Measurements from ENCODE around the gene BPIFB3. TPM values are rescaled to one million over a fixed set of nuclear protein-coding genes. Genes with fewer than 3 reads are reported as not detected.

Gene BPIFB3
- polyA plus RNA-seq, 1 experiment = not detected

DNA sequence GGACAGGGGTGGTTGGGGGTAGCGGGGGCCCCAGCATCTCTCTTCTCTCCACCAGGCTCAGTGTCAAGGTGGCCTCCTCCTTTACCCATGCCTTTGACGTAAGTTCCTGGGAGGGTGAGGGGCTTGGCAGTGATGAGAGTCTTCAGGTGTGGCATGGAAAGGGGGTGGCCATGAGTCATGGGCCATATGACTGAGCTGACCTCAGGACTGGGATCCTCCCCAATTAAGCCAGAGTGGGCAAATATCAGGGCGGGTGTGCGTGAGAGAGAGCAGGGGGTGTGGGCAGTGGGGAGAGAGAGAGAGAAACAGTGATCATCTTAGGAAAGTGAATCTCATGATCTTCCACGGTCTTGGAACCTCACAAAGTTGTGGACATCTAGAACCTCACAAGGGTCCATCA, 17.5 kb downstream of the BPIFB3 start:
- H3K27me3 ChIP-seq (ENCODE audit: control insufficient read depth, insufficient read depth, low read length) = peaks cover 2% of the 10 kb centered on the region; the same call in 1 of the 2 replicates
- CTCF ChIA-PET = interaction anchor here (1.3 kb wide), 1 partner anchor 26 kb away, joined by 4 read pairs; no protein-coding TSS in a partner anchor
- H3K36me3 ChIP-seq (ENCODE audit: control insufficient read depth, insufficient read depth, low read length) = no peaks in the 10 kb centered on the region
- POLR2A ChIA-PET = no interaction called here
- TF ChIP-seq, protein P1, sequence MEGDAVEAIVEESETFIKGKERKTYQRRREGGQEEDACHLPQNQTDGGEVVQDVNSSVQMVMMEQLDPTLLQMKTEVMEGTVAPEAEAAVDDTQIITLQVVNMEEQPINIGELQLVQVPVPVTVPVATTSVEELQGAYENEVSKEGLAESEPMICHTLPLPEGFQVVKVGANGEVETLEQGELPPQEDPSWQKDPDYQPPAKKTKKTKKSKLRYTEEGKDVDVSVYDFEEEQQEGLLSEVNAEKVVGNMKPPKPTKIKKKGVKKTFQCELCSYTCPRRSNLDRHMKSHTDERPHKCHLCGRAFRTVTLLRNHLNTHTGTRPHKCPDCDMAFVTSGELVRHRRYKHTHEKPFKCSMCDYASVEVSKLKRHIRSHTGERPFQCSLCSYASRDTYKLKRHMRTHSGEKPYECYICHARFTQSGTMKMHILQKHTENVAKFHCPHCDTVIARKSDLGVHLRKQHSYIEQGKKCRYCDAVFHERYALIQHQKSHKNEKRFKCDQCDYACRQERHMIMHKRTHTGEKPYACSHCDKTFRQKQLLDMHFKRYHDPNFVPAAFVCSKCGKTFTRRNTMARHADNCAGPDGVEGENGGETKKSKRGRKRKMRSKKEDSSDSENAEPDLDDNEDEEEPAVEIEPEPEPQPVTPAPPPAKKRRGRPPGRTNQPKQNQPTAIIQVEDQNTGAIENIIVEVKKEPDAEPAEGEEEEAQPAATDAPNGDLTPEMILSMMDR (IDR thresholded peaks at IDR 0.05; ENCODE audit: insufficient read depth, low read depth, low read length) = no peak
- DNase-seq (ENCODE audit: low read depth) = no peak
- H3K4me3 ChIP-seq (ENCODE audit: low read depth, low read length) = no peak overlapping the region

DNA sequence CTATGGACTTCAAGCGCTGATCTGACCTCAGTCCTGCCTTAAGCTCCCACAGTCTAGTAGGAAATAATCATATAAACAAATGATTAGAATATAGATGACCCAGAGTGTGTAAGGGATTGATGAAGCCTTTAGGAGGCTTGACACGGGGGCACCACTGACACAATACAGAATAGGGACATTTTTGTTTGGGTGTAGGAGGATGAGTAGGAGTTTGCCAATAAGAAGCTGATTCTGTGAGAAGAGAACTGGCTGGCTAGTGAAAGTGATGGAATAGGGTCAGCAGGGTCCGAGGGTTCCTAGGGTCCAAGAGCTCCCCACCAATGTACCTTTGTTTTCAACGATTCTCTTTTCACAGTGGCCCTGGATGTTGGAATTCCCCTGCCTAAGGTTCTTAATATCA, 18.7 kb downstream of the BPIFB3 start:
- no peak for DNase-seq (ENCODE audit: low read depth)
- POLR2A ChIA-PET = no interaction called here

DNA sequence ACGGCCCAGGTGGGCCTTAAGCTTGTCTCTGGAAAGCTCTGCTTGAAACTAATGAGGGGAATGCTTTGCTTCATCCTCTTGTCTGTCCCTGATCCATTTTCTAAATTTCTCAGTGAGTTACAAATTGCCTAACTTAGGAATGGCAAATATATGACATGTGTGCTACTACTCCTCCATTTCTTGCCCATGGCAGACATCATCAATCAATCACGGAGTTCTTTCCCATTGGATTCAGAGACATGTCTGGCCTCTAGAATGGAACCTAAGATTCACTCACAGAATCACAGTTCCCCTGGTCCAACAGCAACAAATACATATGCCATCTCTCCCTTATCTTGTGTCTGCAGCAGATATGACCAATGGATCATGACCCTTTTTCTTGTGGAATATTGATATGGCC, 19.1 kb downstream of the BPIFB3 start:
- CTCF ChIA-PET = no interaction called here
- POLR2A ChIA-PET = no interaction called here
- Histone ChIP-seq H3K36me3 (ENCODE audit: control insufficient read depth, insufficient read depth, low read length) (no peaks in the 10 kb centered on the region), H3K27me3 (ENCODE audit: control insufficient read depth, insufficient read depth, low read length) (peaks cover 2% of the 10 kb centered on the region; the same call in 1 of the 2 replicates), H3K4me3 (ENCODE audit: low read depth, low read length) (no peak overlapping the region)
- DNase-seq (ENCODE audit: low read depth) = no peak
- TF ChIP-seq, protein P1 (IDR thresholded peaks at IDR 0.05; ENCODE audit: insufficient read depth, low read depth, low read length) = no peak

More for the DNA sequence above, 18.7 kb downstream of the BPIFB3 start:
- CTCF ChIA-PET = no interaction called here
- no peaks in the 10 kb centered on the region for H3K36me3 ChIP-seq (ENCODE audit: control insufficient read depth, insufficient read depth, low read length)
- H3K4me3 ChIP-seq (ENCODE audit: low read depth, low read length) = no peak overlapping the region
- H3K27me3 ChIP-seq (ENCODE audit: control insufficient read depth, insufficient read depth, low read length) = peaks cover 2% of the 10 kb centered on the region; the same call in 1 of the 2 replicates
- TF ChIP-seq, protein P1 (IDR thresholded peaks at IDR 0.05; ENCODE audit: insufficient read depth, low read depth, low read length) = no peak

DNA sequence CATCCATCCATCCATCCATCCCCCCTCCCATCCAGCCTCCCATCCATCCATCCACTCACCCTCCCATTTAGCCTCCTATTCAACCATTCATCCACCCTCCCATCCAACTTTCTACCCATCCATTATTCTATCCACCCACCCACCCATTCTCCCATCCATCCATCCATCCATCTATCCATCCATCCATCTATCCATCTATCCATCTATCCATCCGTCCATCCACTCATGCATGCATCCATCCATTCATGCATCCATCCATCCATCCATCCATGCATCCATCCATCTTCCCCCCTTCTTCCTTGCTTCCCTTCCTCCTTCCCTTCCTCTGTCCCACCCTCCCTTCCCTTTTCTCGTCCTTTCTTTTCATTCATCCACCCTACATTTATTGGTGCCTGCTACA, 21.0 kb downstream of the BPIFB3 start:
- TF ChIP-seq, protein P1 (IDR thresholded peaks at IDR 0.05; ENCODE audit: insufficient read depth, low read depth, low read length) = no peak
- ChIA-PET POLR2A (no interaction called here), CTCF (interaction anchor here (0.8 kb wide), 1 partner anchor 180 kb away, joined by 3 read pairs; no protein-coding TSS in a partner anchor)
- no peaks in the 10 kb centered on the region for H3K36me3 ChIP-seq (ENCODE audit: control insufficient read depth, insufficient read depth, low read length)
- no peaks in the 10 kb centered on the region for H3K27me3 ChIP-seq (ENCODE audit: control insufficient read depth, insufficient read depth, low read length)
- no peak for DNase-seq (ENCODE audit: low read depth)
- no peak overlapping the region for H3K4me3 ChIP-seq (ENCODE audit: low read depth, low read length)

DNA sequence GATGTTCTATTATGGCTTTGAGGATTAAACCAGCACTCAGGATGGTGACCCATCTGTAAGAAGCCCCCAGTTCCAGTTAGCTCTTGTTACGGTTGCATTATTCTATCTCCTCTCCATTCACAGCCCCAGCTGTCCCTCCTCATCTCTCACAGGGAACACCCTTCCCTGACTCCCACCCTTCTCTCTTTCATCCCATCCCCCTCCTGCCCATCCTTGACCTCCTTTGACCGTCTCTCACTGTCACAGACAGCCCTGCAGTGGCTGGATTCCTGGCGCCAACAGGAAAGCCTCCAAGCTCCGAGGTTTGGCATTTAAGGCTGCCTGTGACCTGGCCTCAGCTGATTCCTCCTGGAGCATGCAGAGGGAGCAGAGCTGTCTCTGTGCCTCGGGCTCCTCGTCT, 21.6 kb downstream of the BPIFB3 start:
- Histone ChIP-seq H3K27me3 (ENCODE audit: control insufficient read depth, insufficient read depth, low read length) (no peaks in the 10 kb centered on the region), H3K36me3 (ENCODE audit: control insufficient read depth, insufficient read depth, low read length) (no peaks in the 10 kb centered on the region), H3K4me3 (ENCODE audit: low read depth, low read length) (no peak overlapping the region)
- DNase-seq (ENCODE audit: low read depth) = no peak
- ChIA-PET POLR2A (no interaction called here), CTCF (interaction anchor here (0.8 kb wide), 2 partner anchors 173 to 181 kb away, joined by 3 to 4 read pairs; no protein-coding TSS in a partner anchor)
- TF ChIP-seq, protein P1 (IDR thresholded peaks at IDR 0.05; ENCODE audit: insufficient read depth, low read depth, low read length) = no peak
